NOMO-1 treated with dmso at 0.1 percent for 144 hours (cell line): ENCODE results near the gene MGLL.
A peak's percentile ranks its signal among the peaks of the same experiment; 100 is the strongest.

Source experiments
- DNase-seq: peaks from one replicate; lab custom pipeline; 2025; ENCODE audit not compliant: unreplicated experiment; lab: John Stamatoyannopoulos, UW

Gene MGLL

DNA sequence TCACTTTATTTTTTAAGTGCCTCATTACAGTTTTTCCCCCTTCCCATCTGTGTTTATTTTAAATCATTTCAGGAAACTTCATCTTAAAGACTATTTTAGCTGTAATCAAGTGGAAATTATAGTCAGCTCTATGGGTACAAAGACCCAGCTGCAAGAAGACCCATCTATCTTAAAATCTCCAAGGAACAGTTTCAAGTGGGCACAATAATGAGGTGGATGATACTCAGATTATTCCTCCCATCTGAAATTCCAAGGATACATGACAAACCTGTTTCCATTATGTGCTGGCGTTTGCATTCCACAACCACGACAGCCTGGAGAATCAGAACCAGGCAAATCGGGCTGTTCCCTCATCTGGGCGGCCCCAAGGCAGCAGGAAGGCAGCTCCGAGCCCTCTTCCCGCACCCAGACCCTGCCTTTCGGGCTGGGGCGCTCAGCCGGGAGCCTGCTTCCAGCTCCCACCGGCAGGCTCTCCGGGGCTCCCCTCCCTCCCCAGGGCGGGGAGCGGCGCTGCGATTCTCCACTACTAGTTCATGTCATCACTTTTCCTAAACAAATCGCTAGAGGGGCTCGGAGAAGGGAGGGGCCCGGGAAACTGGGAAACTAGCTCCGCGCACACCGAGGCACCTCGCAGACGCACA, at the start of gene MGLL:
TSS of gene MGLL (minus strand) at position 475 of the 641 bp plus-strand sequence. CDS start at position 278, 197 bp downstream.
- DNase-seq = no peak

DNA sequence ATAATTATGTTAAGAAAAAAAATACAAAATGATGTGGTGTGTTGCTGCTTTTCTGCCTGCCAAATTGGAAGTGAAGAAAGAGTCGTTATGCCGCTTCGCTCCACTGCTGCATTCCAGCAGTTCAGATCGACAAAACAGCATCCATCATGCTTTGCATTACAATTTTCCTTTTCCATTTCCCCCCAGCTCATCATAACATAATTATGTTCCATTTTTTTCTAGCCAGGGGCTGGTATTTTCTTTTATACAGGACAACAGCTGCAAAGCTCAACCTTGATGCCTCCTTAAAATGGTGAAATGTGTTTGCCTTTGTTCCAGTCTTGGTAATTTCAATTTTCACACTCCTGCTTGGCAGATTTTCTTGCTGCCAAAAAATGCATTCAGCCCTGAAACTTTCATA, 47.8 kb upstream of the MGLL start:
- DNase-seq = no peak

DNA sequence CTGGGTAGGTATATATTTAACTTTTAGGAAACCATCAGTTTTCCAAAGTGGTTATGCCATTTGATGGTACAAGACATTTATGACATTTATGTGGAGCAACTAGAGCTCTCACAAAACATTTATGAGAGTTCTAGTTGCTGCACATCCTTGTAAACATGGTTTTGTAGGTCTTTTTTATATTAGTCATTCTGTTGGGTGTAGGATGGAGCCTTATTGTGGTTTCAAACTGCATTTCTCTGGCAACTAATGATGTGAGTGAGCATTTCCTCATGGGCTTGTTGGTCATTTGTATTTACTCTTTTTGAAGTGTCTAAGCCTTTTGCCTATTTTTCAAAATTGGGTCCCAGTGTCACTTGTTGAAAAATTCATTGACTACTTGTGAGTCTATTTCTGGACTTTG, 45.7 kb upstream of the MGLL start:
- DNase-seq = no peak

DNA sequence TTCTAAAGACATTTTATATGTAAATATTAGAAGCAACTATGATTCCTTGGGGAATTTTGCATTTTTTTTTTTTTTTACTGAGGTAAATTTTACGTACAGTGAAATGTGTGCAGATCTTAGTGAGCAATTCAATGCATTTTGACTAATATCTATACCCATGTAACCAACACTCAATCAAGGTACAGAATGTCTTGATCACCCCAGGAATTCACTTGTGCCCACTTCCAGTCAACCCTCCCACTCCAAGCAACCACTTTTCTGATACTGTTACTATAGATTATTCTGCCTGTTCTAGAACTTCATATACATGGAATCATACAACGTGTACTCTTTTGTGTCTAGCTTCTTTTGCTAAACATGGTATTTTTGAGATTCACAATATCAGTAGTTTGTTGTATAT, 45.1 kb upstream of the MGLL start:
- no peak for DNase-seq

DNA sequence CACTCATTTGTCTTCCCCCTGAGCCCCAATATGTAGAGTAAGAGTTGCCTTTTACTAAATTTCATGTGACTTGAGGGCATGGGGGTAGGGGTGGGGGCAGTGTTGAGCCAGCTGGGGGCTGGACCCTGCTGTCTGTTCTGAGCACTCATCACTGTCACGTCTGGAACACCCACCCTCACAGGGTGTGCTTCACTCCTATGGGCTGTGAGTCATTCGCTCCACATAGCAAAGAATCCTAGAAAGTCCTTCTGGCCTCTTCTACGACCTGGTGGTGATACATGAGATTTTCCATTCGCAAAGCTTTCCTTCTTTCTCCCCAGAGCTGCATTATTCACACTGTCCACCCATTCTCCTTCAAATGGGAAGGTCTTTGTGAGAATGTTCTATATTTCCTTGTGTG, 43.6 kb upstream of the MGLL start:
- DNase-seq = no peak

DNA sequence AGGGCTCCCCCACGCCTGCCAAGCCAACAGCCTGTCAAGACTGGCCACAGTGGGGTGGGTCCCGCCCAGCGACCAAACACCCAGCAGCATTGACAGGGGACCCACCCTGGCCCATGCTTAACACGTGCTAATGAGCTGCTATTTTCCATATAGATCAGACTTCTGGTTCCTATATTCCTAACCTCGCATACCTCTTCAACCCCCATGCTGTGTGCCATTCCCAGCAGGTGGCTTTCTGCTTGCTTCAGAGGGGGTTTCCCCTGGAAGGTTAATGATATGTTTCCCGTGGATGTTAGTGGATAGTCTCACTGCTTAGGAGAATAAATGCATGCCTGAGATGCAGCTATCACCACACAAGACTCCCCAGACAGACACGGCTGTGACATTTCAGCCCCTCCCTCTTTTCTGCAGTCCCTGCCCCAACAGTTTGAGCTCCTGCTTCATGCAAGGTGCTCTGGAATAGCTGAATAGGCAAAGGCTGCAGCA, 37.9 kb upstream of the MGLL start:
- no peak for DNase-seq

DNA sequence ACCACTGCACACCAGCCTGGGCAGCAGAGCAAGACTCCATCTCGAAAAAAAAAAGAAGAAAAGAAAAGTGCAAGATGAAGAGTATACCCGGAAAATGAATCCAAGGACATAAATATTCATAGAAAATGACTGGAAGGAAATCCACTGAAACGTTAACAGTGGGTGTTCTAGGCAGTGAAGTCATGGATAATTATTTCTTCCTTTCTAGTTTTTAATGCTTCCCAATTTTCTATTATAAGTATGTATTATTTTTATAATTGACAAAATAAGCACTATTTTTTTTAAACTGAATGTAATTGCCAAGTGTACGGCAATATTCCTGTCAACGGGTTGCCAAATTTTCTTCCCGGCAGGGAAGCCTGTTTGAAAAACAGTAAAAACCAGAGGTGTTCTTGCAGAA, 37.4 kb upstream of the MGLL start:
- DNase-seq = no peak

DNA sequence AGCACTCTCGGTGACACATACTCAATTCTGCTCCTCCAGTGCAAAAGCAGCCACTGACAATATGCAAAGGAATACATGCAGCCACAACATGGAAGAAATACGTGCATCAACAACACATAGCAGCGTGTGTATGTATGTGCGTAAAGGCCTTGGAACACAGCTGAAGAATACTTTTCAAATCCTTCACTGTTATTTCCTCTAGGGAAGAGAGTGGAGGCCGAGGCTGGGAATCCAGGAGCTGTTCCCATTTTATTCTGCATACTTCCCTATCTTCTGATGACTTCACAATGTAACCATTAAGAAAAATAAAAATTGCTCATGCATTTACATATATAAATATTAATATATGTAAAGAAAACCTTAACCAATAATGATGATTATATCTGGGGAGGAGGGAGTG, 36.6 kb upstream of the MGLL start:
- DNase-seq = no peak

DNA sequence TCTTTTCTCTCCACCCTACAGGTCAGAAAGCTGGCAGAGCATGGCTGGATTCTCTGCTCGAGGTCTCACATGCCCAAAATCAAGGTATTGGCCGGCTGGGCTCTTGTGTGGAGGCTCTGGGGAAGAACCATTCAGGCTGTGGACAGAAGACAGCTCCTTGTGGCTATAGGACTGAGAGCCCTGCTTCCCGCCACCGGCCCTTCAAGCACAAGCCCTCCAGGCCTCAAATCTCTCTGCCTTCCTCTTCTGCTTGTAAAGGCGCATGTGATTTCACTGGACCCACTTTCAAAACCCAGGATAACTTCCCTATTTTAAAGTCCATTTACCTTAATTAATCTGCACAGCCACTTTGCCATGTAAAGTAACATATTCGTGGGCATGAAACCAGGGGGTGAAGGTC, 36.2 kb upstream of the MGLL start:
- DNase-seq = peak; percentile 46

DNA sequence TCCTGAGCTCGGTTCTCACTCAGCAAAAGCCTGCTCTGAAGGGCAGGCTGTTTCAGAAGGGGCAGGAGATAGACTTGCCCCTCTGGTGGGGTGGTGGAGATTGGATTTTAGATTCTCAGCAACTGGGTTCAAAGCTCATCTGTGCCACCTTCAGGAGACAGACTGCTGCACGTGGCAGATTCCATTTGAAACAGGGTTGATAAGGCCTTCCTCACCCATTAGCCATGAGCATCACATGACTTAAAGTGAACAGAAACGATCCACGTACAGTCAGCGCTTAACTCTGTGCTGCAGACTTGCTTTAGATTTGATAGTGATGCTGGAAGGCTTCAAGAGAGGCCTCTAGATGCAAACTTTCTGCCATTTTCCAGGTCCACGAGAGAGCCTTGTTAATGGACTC, 35.0 kb upstream of the MGLL start:
- no peak for DNase-seq

DNA sequence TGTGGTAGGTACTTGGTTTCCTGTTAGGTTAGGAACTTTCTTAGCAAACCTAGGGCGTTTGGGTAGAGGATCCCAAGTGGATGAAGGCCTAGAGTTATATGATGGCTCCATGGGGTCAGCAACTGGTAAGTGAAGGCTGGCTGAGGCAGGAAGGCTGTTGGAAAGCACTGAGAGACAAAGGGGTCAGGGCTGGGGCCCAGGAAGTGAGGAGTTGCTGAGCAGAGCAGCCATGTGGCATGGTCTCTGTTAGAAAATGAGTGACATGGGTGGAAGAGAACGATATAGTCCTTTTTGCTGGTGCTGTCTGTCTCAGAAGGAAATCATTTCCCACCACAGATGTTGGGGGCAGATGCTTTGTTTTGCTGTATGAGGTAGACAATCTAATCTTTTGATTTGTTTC, 34.5 kb upstream of the MGLL start:
- no peak for DNase-seq

DNA sequence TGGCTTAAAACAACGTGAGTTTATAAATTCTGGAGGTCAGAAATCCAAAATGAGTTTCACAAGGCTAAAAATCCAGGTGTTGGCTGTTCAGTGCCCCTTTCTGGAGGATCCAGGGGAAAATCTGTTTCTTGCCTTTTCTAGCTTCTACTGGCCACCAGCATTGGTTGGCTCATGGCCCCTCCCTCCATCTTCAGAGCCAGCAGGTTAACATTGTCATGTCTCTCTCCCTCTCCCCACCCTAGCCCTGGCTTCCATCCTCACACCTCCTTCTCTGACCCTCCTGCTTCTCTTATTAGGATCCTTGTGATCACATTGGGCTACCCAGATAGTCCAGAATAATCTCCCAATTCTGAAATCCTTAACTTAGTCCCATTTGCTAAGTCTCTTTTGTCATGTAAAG, 32.9 kb upstream of the MGLL start:
- DNase-seq = no peak

DNA sequence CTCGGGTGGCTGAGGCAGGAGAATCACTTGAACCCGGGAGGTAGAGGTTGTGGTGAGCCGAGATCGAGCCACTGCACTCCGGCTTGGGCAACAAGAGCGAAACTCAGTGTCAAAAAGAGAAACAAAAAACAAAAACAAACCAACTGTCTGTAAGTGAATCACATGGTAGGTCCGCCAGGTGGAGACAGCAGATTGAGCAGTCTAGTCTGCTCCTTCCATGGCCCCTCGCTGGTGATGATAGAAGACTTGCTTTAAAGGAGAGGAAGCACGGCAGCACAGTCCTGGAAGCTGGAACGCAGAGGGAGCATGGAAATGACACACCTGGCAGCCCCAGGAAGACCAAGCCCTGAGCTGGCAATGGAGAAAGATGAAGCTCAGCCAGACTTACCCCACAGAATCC, 31.4 kb upstream of the MGLL start:
- DNase-seq = no peak

DNA sequence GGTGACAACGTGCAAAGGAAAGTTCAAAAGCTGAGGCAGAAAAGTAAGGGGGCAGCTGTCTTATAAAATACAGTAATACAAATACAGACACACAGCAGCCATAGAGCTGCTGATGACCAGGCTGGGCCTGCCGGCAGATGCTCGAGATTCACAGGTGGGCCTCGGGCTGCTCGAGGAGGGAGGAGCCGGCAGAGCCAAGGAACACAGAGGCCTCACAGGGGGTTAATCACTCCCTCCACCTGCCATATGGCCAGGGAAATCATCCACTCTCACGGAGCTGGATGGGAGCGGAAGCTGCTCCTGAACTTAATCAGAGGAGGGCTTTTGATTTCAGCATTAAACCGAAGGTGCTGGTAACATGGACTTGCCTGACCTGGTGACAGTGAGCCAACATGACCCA, 29.6 kb upstream of the MGLL start:
- DNase-seq = no peak

DNA sequence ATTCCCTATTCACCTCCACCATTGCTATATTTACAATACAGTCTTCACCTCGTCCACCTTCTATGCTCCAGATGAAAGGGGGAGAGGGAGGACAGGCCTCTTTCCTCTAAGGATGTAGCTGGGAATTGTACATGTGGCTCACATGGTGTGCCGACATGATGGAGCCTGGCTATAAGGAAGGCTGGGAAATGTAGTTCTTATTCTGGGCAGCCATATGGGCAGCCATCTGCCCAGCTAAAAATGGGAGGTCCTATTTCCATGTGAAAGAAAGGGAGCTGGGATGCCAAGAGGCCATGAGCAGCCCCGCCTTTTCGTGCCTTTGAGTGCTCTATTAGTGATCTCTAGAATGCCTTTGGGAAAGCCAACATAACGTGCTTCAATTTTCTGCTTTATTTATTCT, 27.1 kb upstream of the MGLL start:
- DNase-seq = no peak

DNA sequence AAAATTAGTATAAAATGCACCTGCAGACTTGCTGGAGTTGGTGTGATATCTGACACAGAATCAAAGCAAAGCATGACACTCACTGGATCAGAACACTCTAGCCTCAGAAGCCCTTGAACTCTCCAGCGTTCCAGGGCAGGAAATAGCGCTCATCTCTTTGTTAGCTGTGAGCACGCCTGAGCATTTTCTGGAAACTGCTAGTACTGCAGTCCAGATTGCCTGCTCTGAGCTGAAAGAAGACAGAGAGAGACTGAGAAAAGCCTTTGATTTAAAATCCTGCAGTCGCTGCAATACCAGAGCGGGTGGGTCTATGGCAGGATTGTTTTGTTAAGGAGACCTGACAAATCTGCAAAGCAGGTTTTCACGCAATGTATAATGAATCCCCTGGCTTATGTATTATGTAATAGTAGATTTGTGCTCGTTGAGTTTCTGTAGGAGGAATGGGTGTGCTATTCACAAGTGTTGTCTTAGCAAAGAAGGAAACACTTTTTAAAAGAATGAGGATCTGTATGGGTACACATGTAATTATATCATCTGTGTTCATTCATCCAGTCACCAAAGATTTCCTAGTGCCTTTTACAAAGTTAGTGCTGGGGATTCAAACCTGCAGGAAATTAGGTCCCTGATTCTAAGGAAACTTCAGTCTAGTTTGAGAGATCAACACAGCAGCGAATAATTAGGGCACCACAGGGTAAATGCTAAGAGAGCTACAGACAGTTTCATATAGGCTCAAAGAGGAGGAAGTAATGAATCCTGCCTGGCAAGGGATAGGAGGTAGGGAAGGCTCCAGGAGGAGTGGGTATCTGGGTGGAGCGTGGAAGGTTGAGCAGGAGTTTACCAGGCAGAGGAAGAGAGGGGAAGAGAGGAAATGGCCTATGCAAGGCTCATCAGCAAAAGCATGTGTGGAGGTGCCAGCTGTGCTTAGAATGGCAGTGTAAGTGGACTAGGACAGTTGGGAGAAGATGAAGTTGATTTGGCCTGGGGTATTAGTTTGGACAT, 26.1 kb upstream of the MGLL start:
- no peak for DNase-seq

DNA sequence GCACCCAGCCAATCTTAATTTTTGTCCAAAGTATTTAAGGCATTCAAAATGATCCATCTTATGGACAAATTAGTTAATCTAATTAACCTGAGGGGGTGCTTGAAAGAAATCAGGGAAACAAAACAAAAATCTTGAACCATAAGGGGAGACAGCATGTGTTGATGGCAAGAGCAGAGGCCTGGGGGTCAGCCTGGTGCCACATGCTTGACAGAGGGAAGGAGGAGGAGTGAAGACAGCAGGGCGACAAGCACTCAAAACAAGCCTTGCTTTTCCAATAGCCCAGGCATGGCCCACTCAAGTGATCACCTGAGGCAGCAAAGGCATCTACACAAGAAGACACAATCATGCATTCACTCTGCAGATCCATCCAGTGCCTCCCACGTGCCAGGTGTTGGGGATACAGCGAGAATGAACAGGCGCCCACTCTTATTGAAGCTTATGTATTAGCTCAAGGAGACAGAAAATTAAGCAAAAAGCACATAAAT, 25.0 kb upstream of the MGLL start:
- DNase-seq = no peak

DNA sequence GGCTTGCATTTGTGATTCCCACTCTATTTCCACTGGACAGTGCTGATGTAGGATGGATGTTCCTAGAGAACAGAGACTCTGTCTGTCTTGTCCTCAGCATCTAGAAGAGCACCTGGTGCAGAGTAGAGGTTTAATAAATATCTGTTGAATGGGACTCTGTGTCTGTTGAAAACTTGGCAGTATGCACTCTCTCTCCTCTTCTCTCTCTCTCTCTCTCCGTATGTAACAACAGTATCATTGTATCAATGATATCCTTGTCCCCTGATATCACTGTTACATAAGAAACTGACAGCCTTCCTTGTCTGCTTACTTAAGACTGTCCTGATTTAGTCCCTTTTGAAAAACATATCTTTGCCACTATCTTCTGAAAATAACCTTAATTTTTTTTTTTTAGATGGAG, 24.3 kb upstream of the MGLL start:
- DNase-seq = no peak

DNA sequence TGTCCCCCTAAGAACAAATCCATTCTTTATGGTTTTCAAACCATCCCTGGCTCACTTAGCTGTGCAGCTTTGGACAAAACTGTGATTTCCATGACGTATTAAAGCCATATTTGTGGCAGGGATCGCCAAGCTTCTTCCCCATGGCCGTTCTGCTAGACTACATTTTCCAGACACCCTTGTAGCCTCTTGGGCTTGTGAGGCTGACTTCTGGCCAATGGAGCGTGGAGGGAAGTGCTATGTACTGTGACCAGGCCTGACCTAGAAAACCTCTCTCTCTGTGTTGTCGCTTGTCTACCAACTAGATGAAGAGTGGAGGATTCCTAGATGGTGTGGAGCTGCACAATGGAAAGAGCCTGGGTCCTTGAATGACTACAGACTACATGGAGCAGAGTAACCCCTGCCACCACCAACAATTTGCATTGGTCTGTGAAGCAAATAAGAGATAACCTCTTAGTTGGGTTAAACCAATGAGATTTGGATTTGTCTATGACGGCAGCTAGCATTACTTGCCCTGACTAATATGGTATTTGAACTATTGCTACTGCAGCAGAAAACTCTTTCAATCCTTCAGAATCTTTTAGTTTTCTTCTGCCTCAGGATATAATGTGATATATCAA, 22.1 kb upstream of the MGLL start:
- no peak for DNase-seq

DNA sequence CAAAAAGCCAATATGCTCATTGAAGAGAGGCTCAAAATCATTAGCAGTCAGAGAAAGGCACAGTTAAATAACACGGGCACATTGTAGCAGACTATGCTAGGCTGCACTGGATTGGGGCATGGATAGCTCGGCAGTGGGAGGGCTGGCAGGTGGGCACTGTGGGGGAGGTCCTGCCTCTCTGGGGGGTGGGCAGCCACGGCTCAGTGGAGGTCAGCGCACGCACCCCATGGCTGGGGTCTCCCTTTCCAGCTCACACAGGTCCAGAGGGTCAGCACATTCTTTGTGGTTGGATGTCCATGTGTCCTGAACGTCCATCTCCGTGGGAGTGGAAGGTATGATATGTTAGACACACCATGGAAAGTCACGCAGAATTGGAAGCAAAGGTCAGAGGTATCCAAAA, 18.4 kb upstream of the MGLL start:
- no peak for DNase-seq

DNA sequence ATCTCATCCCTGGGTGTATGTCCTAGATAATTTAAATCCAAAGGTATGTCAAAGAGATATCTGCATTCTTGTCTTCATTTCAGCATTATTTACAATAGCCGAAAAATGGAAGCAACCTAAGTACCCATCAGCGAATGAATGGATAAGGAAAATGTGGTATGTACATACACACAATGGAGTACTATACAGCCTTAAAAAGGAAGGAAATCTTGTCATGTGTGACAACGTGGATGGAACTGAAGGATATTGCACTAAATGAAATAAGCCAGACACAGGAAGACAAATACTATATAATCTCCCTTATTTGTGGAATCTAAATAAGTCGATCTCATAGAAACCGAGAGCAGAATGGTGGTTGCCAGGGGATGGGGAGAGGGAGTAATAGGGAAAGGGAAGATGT, 16.8 kb upstream of the MGLL start:
- DNase-seq = no peak
